Smooth muscle cell of the coronary artery (primary cell): ENCODE results near the gene SPATS2L. TPM values are rescaled to one million over a fixed set of nuclear protein-coding genes. Genes with fewer than 3 reads are reported as not detected.

Experiments used
- total RNA-seq: library from RNA; depleted of rRNA; stranded (reverse); fragments of >200 nt; gene quantifications from 2 replicates; pipeline ENCODE4 v1.2.3, GENCODE V29; 2014; ENCODE audit warnings: low replicate concordance

SPATS2L gene, protein sequence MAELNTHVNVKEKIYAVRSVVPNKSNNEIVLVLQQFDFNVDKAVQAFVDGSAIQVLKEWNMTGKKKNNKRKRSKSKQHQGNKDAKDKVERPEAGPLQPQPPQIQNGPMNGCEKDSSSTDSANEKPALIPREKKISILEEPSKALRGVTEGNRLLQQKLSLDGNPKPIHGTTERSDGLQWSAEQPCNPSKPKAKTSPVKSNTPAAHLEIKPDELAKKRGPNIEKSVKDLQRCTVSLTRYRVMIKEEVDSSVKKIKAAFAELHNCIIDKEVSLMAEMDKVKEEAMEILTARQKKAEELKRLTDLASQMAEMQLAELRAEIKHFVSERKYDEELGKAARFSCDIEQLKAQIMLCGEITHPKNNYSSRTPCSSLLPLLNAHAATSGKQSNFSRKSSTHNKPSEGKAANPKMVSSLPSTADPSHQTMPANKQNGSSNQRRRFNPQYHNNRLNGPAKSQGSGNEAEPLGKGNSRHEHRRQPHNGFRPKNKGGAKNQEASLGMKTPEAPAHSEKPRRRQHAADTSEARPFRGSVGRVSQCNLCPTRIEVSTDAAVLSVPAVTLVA
- 25.4 and 48.6 TPM in 2 replicates for total RNA-seq

DNA sequence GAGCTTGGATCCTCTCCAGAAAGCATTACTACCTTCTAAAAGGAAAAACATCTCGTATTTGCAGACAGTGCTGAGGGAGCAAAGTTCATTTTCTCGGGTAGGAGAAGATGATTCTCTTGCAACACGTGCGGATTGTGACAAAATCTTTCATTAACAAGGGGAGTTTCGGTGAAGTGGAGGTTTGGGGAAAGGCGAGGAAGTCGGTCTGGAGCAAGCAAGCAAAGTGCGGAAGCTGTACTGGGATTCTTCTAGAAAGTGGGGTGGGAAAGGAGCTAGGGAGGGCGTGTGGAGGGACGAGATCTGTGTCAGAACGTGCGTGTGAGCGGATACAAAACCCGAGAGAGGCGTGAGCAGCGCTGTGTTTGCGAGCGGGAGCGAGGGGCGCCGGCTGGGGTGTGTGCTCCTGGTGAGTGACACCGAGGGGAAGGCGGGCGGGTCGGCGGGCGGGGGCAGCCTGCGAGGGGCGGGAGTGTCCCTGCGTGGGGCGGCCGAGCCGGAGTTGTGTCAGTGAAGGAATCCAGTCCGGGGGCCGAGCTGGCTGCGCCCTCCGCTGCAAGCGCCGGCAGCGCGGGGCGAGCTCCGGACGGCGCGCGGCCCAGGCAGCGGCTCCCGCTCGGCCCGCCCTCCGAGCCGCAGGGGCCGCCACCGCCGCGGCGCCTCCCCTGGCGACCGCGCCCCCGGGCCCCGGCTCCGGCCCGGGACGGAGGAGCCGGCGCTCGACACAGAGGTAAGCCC is at the start of gene SPATS2L:
Gene SPATS2L, plus strand, starts transcription at position 498 of the 735 bp plus-strand sequence. CDS start 82,552 bp downstream, outside the sequence.

GRCh38 chr2:200509612-200510433 is 203.3 kb downstream of the SPATS2L start, which contains the start of gene KCTD18:
Gene KCTD18, minus strand, starts transcription at chr2:200510068. Its CDS starts 3,052 bp downstream, at chr2:200507016.

GRCh38 chr2:200525882-200526651 is 219.6 kb downstream of the SPATS2L start, which contains the start of gene SGO2:
Gene SGO2, plus strand, starts transcription at chr2:200526207. Its CDS starts 6,769 bp downstream, at chr2:200532976.

Other genes starting within 250 kb of the SPATS2L start
- 17.8 and 18.2 TPM in 2 replicates for gene KCTD18, start 203.4 kb downstream of the SPATS2L start, total RNA-seq
- gene SGO2, start 219.5 kb downstream of the SPATS2L start, total RNA-seq, result 0.59 and 2.6 TPM in 2 replicates